HepG2 (cell line): ENCODE data around the gene COL13A1. TPM values are rescaled to one million over a fixed set of nuclear protein-coding genes. Genes with fewer than 3 reads are reported as not detected.

Source experiments
- ATAC-seq: fragments of 200-7000 bp; cut with Tn5 transposase; 3 replicates; pipeline ENCODE4 v1.9.1; 2020; ENCODE audit warnings: mild to moderate bottlenecking, moderate library complexity
- BruUV-seq: library from RNA; stranded (reverse); fragments of 400-500 nt; replicated peaks from 2 replicates; lab custom pipeline; 2021; lab: Mats Ljungman, UMichigan
- CTCF ChIA-PET: fragments of 300-600 bp; formaldehyde crosslinking; extraction: SDS; loops from one replicate; lab custom pipeline; 2021; ENCODE audit warnings: low total read pairs, inconsistent platforms, low intra/inter-chr PET ratio; lab: Yijun Ruan, JAX
- POLR2A ChIA-PET: fragments of 350-600 bp; sonication (Branson Sonifier 250); formaldehyde crosslinking; loops from one replicate; lab custom pipeline; 2020; ENCODE audit warnings: antibody characterized with exemption, inconsistent platforms; lab: Yijun Ruan, JAX
- DNase-seq: peaks from one replicate; pipeline ENCODE4 v3.0.0-alpha.2; 2015; ENCODE audit warnings: low spot score
- FAIRE-seq: peaks from 3 replicates; lab custom pipeline; 2011; peaks lifted over from hg19 to GRCh38; lab: Jason Lieb, UNC
- H2AFZ ChIP-seq: one replicate; pipeline ENCODE4 v1.6.1; 2011; ENCODE audit warnings: low read length, inconsistent platforms
- H3K27ac ChIP-seq: fragments of 300-600 bp; 3 replicates; pipeline ENCODE4 v1.8.0; 2011; ENCODE audit warnings: mixed run types, mild to moderate bottlenecking, mixed read lengths, low read length, inconsistent platforms; ENCODE audit not compliant: insufficient read depth; ENCODE audit errors: extremely low read length
- H3K27me3 ChIP-seq, 2 experiments: fragments of 200-600 bp in 1 of 2; 2 replicates in 1 of 2; 3 replicates in 1 of 2; pipeline versions ENCODE4 v1.6.0 to v1.8.0; 2011; ENCODE audit warnings: low read length in 2 of 2, mild to moderate bottlenecking in 2 of 2, moderate library complexity in 2 of 2, inconsistent platforms in 1 of 2; ENCODE audit not compliant: insufficient read depth in 2 of 2, control insufficient read depth in 1 of 2
- H3K36me3 ChIP-seq, 2 experiments: fragments of 200-600 bp in 1 of 2; replicated peaks in 1 of 2; 2 replicates in 1 of 2; 3 replicates in 1 of 2; pipeline versions ENCODE4 v1.5.1 to v1.8.0; 2011; ENCODE audit warnings: low read length in 2 of 2, inconsistent platforms in 1 of 2; ENCODE audit not compliant: insufficient read depth in 2 of 2, control insufficient read depth in 1 of 2
- H3K4me1 ChIP-seq: 2 replicates; pipeline ENCODE4 v1.5.1; 2012; ENCODE audit warnings: low read length, inconsistent platforms; ENCODE audit not compliant: insufficient read depth
- H3K4me2 ChIP-seq: 2 replicates; pipeline ENCODE4 v1.6.0; 2011; ENCODE audit warnings: low read depth, low read length, inconsistent platforms
- H3K4me3 ChIP-seq, 3 experiments: fragments of 200-600 bp in 1 of 3; sonication (generic), shearing (Covaris generic) in 1 of 3; replicated peaks in 1 of 3; 2 replicates each; pipeline ENCODE4 v1.5.1; 2011 to 2016; ENCODE audit warnings: low read length in 3 of 3, inconsistent platforms in 2 of 3, low read depth in 2 of 3, mild to moderate bottlenecking in 2 of 3, control low read depth in 1 of 3, mixed read lengths in 1 of 3; ENCODE audit not compliant: insufficient read depth in 1 of 3
- H3K79me2 ChIP-seq: one replicate; pipeline ENCODE4 v1.6.1; 2011; ENCODE audit warnings: low read length, inconsistent platforms; ENCODE audit not compliant: insufficient read depth
- H3K9ac ChIP-seq: 2 replicates; pipeline ENCODE4 v1.6.0; 2011; ENCODE audit warnings: mild to moderate bottlenecking, low read depth, low read length, inconsistent platforms; ENCODE audit not compliant: insufficient read depth
- H3K9me3 ChIP-seq: 2 replicates; pipeline ENCODE4 v1.5.1; 2012; ENCODE audit warnings: mild to moderate bottlenecking, low read length
- H4K20me1 ChIP-seq: 2 replicates; pipeline ENCODE4 v1.6.0; 2011; ENCODE audit warnings: inconsistent platforms, mild to moderate bottlenecking, low read length, moderate library complexity; ENCODE audit not compliant: insufficient read depth
- PATZ1 ChIP-seq: sonication (generic); formaldehyde crosslinking; IDR thresholded peaks from 2 replicates; pipeline ENCODE4 v1.4.0; 2020; ENCODE audit warnings: missing genetic modification reagents
- PRDM15 ChIP-seq: sonication (generic); formaldehyde crosslinking; IDR thresholded peaks from 2 replicates; pipeline ENCODE4 v1.4.0; 2020; ENCODE audit warnings: missing genetic modification reagents
- WGBS: methylation state at CpG from one replicate; pipeline ENCODE4 v1.1.6; 2017; ENCODE audit warnings: low lambda C conversion rate; 5-methylcytosine and 5-hydroxymethylcytosine counted together
- in situ Hi-C: cut with HindIII; loops from 2 replicates; pipeline ENCODE4 v1.10.0; 2017; ENCODE audit warnings: low pct_unique_long_range_greater_than_20kb; ENCODE audit not compliant: extremely low pct_ligation_motif_present
- intact Hi-C: fragments of 100-400 bp; cut with micrococcal nuclease; formaldehyde crosslinking; loops from one replicate; pipeline ENCODE4 v1.10.0; 2022; ENCODE audit not compliant: unreplicated experiment
- polyA plus RNA-seq, 8 experiments: library from polyadenylated mRNA; depleted of rRNA in 3 of 8; stranded (reverse) in 7 of 8; unstranded in 1 of 8; fragments of >200 nt; fragmentation: Illumina TruSeq in 4 of 8; extraction: Trizol in 4 of 8; gene quantifications; 2 replicates each; pipeline versions ENCODE4 v1.2.1 to v1.2.3, GENCODE V29; 2011 to 2016; ENCODE audit warnings: low read depth in 4 of 8, missing spikeins in 1 of 8, mixed read lengths in 1 of 8; ENCODE audit not compliant: insufficient read depth in 1 of 8
- total RNA-seq, 5 experiments: library from RNA; depleted of rRNA; stranded (reverse); fragments of >200 nt; fragmentation: Illumina TruSeq; extraction: Trizol; gene quantifications; 2 replicates each; pipeline ENCODE4 v1.2.3, GENCODE V29; 2016; ENCODE audit warnings: low read depth in 1 of 5

Gene COL13A1
- total and polyA plus RNA-seq, 2 of the 13 experiments (the other 11 are each of a cell fraction or from before 2014, with no cell fraction given) = 0.07 TPM; not detected in 1

- CTCF ChIA-PET = no interaction called here
- Histone ChIP-seq H3K4me2 (no peak overlapping the region), H3K27ac (no peak overlapping the region), H3K27me3 (peaks cover 9 to 54% of the 10 kb centered on the region in 2 experiments; a peak in 4 of 5 replicates), H3K36me3 (no peaks in the 10 kb centered on the region)
- ATAC-seq = no peak
- TF ChIP-seq PATZ1 (CRISPR knock-in tag) (no peak), PRDM15 (peak; percentile 85)
- TF ChIP-seq, all 625 proteins: peak for 1
- FAIRE-seq (no peak), DNase-seq (no peak)
- H3K9me3 ChIP-seq = no peaks in the 10 kb centered on the region
- BruUV-seq = no TSS peak
- no peak overlapping the region for H2AFZ ChIP-seq
- H3K79me2 ChIP-seq = no peaks in the 10 kb centered on the region
- POLR2A ChIA-PET = no interaction called here
- no peaks in the 10 kb centered on the region for H4K20me1 ChIP-seq
- in situ Hi-C loops (no loop called here), intact Hi-C loops (no loop called here)
- no peaks in the 10 kb centered on the region for H3K4me1 ChIP-seq
- 22% methylated on average over 1 of the region's 3 CpGs for whole genome bisulfite sequencing
- H3K9ac ChIP-seq = no peak overlapping the region
- H3K4me3 ChIP-seq = no peak overlapping the region
Observed at GRCh38 chr10:69929575-69929974, 127.9 kb downstream of the COL13A1 start.
